Glutamatergic neuron (in vitro differentiated cells): ENCODE data around the gene MTAP. TPM values are rescaled to one million over a fixed set of nuclear protein-coding genes. Genes with fewer than 3 reads are reported as not detected.

Experiments
- DNase-seq: peaks from one replicate; pipeline ENCODE4 v3.0.0; 2022
- H3K27ac Mint-ChIP-seq: one replicate; pipeline ENCODE4 v1.8.0; 2020; ENCODE audit warnings: mild to moderate bottlenecking, mixed read lengths, inconsistent platforms; ENCODE audit not compliant: unreplicated experiment
- H3K27me3 Mint-ChIP-seq: one replicate; pipeline ENCODE4 v1.8.0; 2020; ENCODE audit warnings: mild to moderate bottlenecking, moderate library complexity, mixed read lengths, inconsistent platforms; ENCODE audit not compliant: unreplicated experiment
- H3K36me3 Mint-ChIP-seq: one replicate; pipeline ENCODE4 v1.8.0; 2020; ENCODE audit warnings: mild to moderate bottlenecking, mixed read lengths, inconsistent platforms; ENCODE audit not compliant: unreplicated experiment
- H3K4me1 Mint-ChIP-seq: one replicate; pipeline ENCODE4 v1.8.0; 2020; ENCODE audit warnings: mild to moderate bottlenecking, low read depth, mixed read lengths, inconsistent platforms; ENCODE audit not compliant: unreplicated experiment
- H3K4me3 Mint-ChIP-seq: one replicate; pipeline ENCODE4 v1.8.0; 2020; ENCODE audit warnings: mild to moderate bottlenecking, mixed read lengths, inconsistent platforms; ENCODE audit not compliant: unreplicated experiment
- H3K9me3 Mint-ChIP-seq: one replicate; pipeline ENCODE4 v1.8.0; 2020; ENCODE audit warnings: mild to moderate bottlenecking, moderate library complexity, mixed read lengths, inconsistent platforms; ENCODE audit not compliant: unreplicated experiment
- CTCF ChIP-seq: fragments of 200-600 bp; sonication (generic); IDR thresholded peaks from one replicate; pipeline ENCODE4 v1.5.0; 2021; ENCODE audit not compliant: partially characterized antibody, unreplicated experiment
- total RNA-seq: library from RNA; stranded (reverse); fragmentation: NEBNext Ultra II Directional; extraction: Animal tissue kit (Norgen Biotek cat#: 25700); gene quantifications from one replicate; pipeline ENCODE4 v1.2.1, GENCODE V29; 2021; ENCODE audit not compliant: unreplicated experiment

MTAP gene
- total RNA-seq, 1 donor from 2014 or later: 48.1 TPM

GRCh38 chr9:21862871-21863270 is 60.4 kb downstream of the MTAP start:
- H3K4me1 Mint-ChIP-seq: no peaks in the 10 kb centered on the region
- no peak for DNase-seq

GRCh38 chr9:21864505-21864904 is 62.1 kb downstream of the MTAP start:
- Mint-ChIP-seq H3K4me1 (no peaks in the 10 kb centered on the region), H3K9me3 (no peaks in the 10 kb centered on the region), H3K4me3 (no peak overlapping the region), H3K27me3 (no peaks in the 10 kb centered on the region), H3K27ac (no peak overlapping the region), H3K36me3 (no peaks in the 10 kb centered on the region)
- no peak for TF ChIP-seq CTCF
- no peak for DNase-seq

More at GRCh38 chr9:21862871-21863270, 60.4 kb downstream of the MTAP start:
- no peak for TF ChIP-seq CTCF
- Mint-ChIP-seq H3K4me3 (no peak overlapping the region), H3K27me3 (no peaks in the 10 kb centered on the region), H3K27ac (no peak overlapping the region), H3K9me3 (no peaks in the 10 kb centered on the region), H3K36me3 (peaks cover 8% of the 10 kb centered on the region)

GRCh38 chr9:21866302-21866701 is 63.9 kb downstream of the MTAP start:
- H3K27me3 Mint-ChIP-seq: no peaks in the 10 kb centered on the region
- no peaks in the 10 kb centered on the region for H3K36me3 Mint-ChIP-seq
- no peaks in the 10 kb centered on the region for H3K9me3 Mint-ChIP-seq
- TF ChIP-seq CTCF: no peak
- H3K27ac Mint-ChIP-seq: no peak overlapping the region
- no peaks in the 10 kb centered on the region for H3K4me1 Mint-ChIP-seq
- H3K4me3 Mint-ChIP-seq: no peak overlapping the region
- DNase-seq: no peak

GRCh38 chr9:21871256-21871975 is 69.0 kb downstream of the MTAP start:
- DNase-seq: no peak
- Mint-ChIP-seq H3K4me1 (no peaks in the 10 kb centered on the region), H3K9me3 (no peaks in the 10 kb centered on the region), H3K36me3 (peaks cover 5% of the 10 kb centered on the region), H3K27me3 (no peaks in the 10 kb centered on the region), H3K4me3 (no peak overlapping the region), H3K27ac (no peak overlapping the region)
- no peak for TF ChIP-seq CTCF

- H3K27me3 Mint-ChIP-seq: no peaks in the 10 kb centered on the region
Measured at GRCh38 chr9:21872696-21873095, 70.3 kb downstream of the MTAP start.

More at GRCh38 chr9:21872696-21873095, 70.3 kb downstream of the MTAP start:
- no peak overlapping the region for H3K4me3 Mint-ChIP-seq
- no peak for TF ChIP-seq CTCF
- H3K4me1 Mint-ChIP-seq: no peaks in the 10 kb centered on the region
- H3K9me3 Mint-ChIP-seq: no peaks in the 10 kb centered on the region
- DNase-seq: no peak
- no peak overlapping the region for H3K27ac Mint-ChIP-seq
- H3K36me3 Mint-ChIP-seq: peaks cover 5% of the 10 kb centered on the region
